HepG2 (cell line): ENCODE data around the gene ARMC10. TPM values are rescaled to one million over a fixed set of nuclear protein-coding genes. Genes with fewer than 3 reads are reported as not detected.
A peak's percentile ranks its signal among the peaks of the same experiment; 100 is the strongest.

ENCODE experiments used
- ARID5B ChIP-seq: IDR thresholded peaks from 2 replicates; pipeline ENCODE4 v1.4.0; 2020; ENCODE audit warnings: mild to moderate bottlenecking, missing genetic modification reagents
- DRAP1 ChIP-seq: IDR thresholded peaks from 2 replicates; pipeline ENCODE4 v1.6.1; 2016; ENCODE audit warnings: missing genetic modification reagents, missing compliant biosample characterization
- E2F2 ChIP-seq: sonication (generic); formaldehyde crosslinking; IDR thresholded peaks from 2 replicates; pipeline ENCODE4 v1.4.0; 2020; ENCODE audit warnings: missing genetic modification reagents, borderline replicate concordance
- MIER3 ChIP-seq: IDR thresholded peaks from 2 replicates; pipeline ENCODE4 v1.6.1; 2016; ENCODE audit warnings: missing compliant biosample characterization, borderline replicate concordance
- MZF1 ChIP-seq: sonication (generic); formaldehyde crosslinking; IDR thresholded peaks from 2 replicates; pipeline ENCODE4 v1.8.1; 2023; ENCODE audit warnings: mild to moderate bottlenecking, missing genetic modification reagents, borderline replicate concordance
- PHF20 ChIP-seq: sonication (generic); formaldehyde crosslinking; IDR thresholded peaks from 2 replicates; pipeline ENCODE4 v1.5.0; 2020; ENCODE audit warnings: mild to moderate bottlenecking, missing genetic modification reagents
- SATB2 ChIP-seq: sonication (generic); formaldehyde crosslinking; IDR thresholded peaks from 2 replicates; pipeline ENCODE4 v1.5.0; 2020; ENCODE audit warnings: missing genetic modification reagents
- SP140L ChIP-seq: sonication (generic); formaldehyde crosslinking; IDR thresholded peaks from 2 replicates; pipeline ENCODE4 v1.4.0; 2020; ENCODE audit warnings: missing genetic modification reagents, borderline replicate concordance
- XRCC5 ChIP-seq: fragments of 200-400 bp; formaldehyde crosslinking; optimal IDR thresholded peaks from 2 replicates; pipeline ENCODE3; 2017; ENCODE audit warnings: mild to moderate bottlenecking, low read length
- ZHX1 ChIP-seq: sonication (generic); formaldehyde crosslinking; IDR thresholded peaks from 2 replicates; pipeline ENCODE4 v1.8.1; 2022; ENCODE audit warnings: low read depth, mild to moderate bottlenecking, missing genetic modification reagents
- ZNF335 ChIP-seq: sonication (generic); formaldehyde crosslinking; IDR thresholded peaks from 2 replicates; pipeline ENCODE4 v1.4.0; 2020; ENCODE audit warnings: missing genetic modification reagents
- ZNF563 ChIP-seq: sonication (generic); formaldehyde crosslinking; IDR thresholded peaks from 2 replicates; pipeline ENCODE4 v1.8.0; 2022; ENCODE audit warnings: mild to moderate bottlenecking, moderate library complexity, missing genetic modification reagents
- ZNF580 ChIP-seq: IDR thresholded peaks from 2 replicates; pipeline ENCODE4 v1.6.1; 2016; ENCODE audit warnings: low read depth, borderline replicate concordance
- polyA plus RNA-seq, 8 experiments: library from polyadenylated mRNA; depleted of rRNA in 3 of 8; stranded (reverse) in 7 of 8; unstranded in 1 of 8; fragments of >200 nt; fragmentation: Illumina TruSeq in 4 of 8; extraction: Trizol in 4 of 8; gene quantifications; 2 replicates each; pipeline versions ENCODE4 v1.2.1 to v1.2.3, GENCODE V29; 2011 to 2016; ENCODE audit warnings: low read depth in 4 of 8, missing spikeins in 1 of 8, mixed read lengths in 1 of 8; ENCODE audit not compliant: insufficient read depth in 1 of 8
- total RNA-seq, 5 experiments: library from RNA; depleted of rRNA; stranded (reverse); fragments of >200 nt; fragmentation: Illumina TruSeq; extraction: Trizol; gene quantifications; 2 replicates each; pipeline ENCODE4 v1.2.3, GENCODE V29; 2016; ENCODE audit warnings: low read depth in 1 of 5

The ARMC10 gene
- total and polyA plus RNA-seq, 2 of the 13 experiments (the other 11 are each of a cell fraction or from before 2014, with no cell fraction given) = 11.3 to 23.7 TPM

- TF ChIP-seq E2F2 (CRISPR knock-in tag) = no peak
- TF ChIP-seq XRCC5 = peak; percentile 76
- TF ChIP-seq PHF20 (CRISPR knock-in tag) = peak; percentile 69
- peak; percentile 37; the same call in 1 of the 2 replicates for TF ChIP-seq MIER3 (CRISPR knock-in tag)
- TF ChIP-seq SP140L = no peak
- TF ChIP-seq MZF1 (CRISPR knock-in tag) = no peak
- peak; percentile 1; the same call in 1 of the 2 replicates for TF ChIP-seq ZNF580 (CRISPR knock-in tag)
- TF ChIP-seq ZNF563 (CRISPR knock-in tag) = 0 out of 2 replicates have a peak, but pooled peaks have one; percentile 40
- TF ChIP-seq ARID5B = peak; percentile 15; the same call in 1 of the 2 replicates
- TF ChIP-seq SATB2 = no peak; the same call in 1 of the 2 replicates
- TF ChIP-seq DRAP1 (CRISPR knock-in tag) = peak; percentile 67
- no peak; the same call in 1 of the 2 replicates for TF ChIP-seq ZNF335 (CRISPR knock-in tag)
- no peak for TF ChIP-seq ZHX1
These were observed at the start of gene ARMC10, which contains the start of gene FBXL13 (continued) for GRCh38 chr7:103074519-103075336.
